ENCODE data around the gene WDR27. TPM values are rescaled to one million over a fixed set of nuclear protein-coding genes. Genes with fewer than 3 reads are reported as not detected.

WDR27 gene
- total and polyA plus RNA-seq, 12 donors: 6.0 to 66.7 (median 27.7) TPM

DNA sequence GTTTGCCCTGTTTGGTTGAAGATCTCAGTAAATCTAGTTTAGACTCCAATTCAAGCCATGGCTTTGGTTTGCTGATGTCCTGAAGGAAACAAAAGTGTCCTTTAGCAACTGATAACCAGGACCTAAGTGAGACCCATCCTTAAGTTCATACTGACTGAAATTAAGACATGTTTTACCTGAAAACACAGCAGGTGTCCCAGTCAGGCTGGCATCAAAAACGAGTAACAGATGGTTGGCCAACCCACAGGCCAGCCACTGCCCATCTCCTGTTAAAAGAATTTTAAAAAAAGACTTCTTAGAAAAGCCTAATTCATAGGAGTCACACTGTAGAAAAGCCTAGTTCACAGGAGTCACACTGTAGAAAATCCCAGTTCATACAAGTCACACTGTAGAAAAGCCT is 58.3 kb downstream of the WDR27 start:
- TF ChIP-seq POLR2A (IDR thresholded peaks at IDR 0.05) (no peak), CTCF (IDR thresholded peaks at IDR 0.05) (no peak)
- intact Hi-C loops (cut with DNase I): no loop called here
- Histone ChIP-seq H3K4me3 (no peak overlapping the region), H3K27me3 (no peaks in the 10 kb centered on the region), H3K27ac (no peak overlapping the region), H3K36me3 (replicated peaks in 1 of 2) (no peaks in the 10 kb centered on the region), H3K4me1 (replicated peaks in 1 of 2) (no peaks in the 10 kb centered on the region), H3K9me3 (replicated peaks in 1 of 3) (no peaks in the 10 kb centered on the region)
- 73 to 88% (median 86%) methylated on average over 1 of the region's 1 CpG for WGBS, 4 donors
- no peak for DNase-seq

GRCh38 chr6:169642455-169642854 is 59.4 kb downstream of the WDR27 start:
- Histone ChIP-seq H3K27me3 (no peaks in the 10 kb centered on the region), H3K9me3 (replicated peaks in 1 of 3) (no peaks in the 10 kb centered on the region), H3K36me3 (replicated peaks in 1 of 2) (peaks cover 0 to 3% of the 10 kb centered on the region in 2 donors), H3K4me3 (no peak overlapping the region), H3K27ac (no peak overlapping the region), H3K4me1 (replicated peaks in 1 of 2) (no peaks in the 10 kb centered on the region)
- WGBS, 4 donors: 94 to 95% (median 94%) methylated on average over 8 to 15 of the region's 15 CpGs
- TF ChIP-seq POLR2A (IDR thresholded peaks at IDR 0.05) (no peak), CTCF (IDR thresholded peaks at IDR 0.05) (no peak)
- intact Hi-C loops (cut with DNase I): no loop called here
- DNase-seq: peak in 2 of 7 donors; percentile 20 to 31

DNA sequence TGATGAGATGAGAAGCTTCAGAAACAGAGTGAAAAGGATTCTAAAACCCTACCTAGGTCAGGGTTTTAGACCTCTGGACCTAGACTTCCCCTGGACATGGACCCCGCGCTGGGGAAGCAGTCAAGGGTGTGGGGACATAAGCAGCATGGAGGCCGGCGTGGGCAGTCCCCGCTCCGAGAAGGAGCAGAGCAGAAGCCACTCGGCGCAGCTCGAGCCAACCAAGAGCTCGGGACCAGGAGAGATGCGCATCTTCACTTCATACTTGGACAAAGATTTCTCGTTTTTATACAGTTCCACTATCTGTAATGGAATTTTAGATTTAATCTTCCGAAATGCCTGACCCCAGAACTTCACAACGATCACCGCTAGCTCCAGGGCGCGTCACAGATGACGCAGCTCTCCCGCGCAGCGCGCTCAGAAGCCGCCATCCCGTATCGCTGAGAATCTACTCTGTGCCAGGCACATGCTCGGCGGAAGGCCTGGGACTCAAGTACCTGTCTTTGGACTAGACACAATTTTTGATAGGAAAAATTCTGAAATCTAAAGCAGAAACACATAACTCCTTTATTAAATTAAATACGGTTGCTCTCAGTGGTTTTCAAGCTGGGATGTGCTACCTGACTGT is 60.3 kb downstream of the WDR27 start:
- Histone ChIP-seq H3K36me3 (replicated peaks in 1 of 2) (peaks cover 0 to 5% of the 10 kb centered on the region in 2 donors), H3K27me3 (no peaks in the 10 kb centered on the region), H3K9me3 (replicated peaks in 1 of 3) (no peaks in the 10 kb centered on the region), H3K27ac (no peak overlapping the region), H3K4me3 (no peak overlapping the region), H3K4me1 (replicated peaks in 1 of 2) (no peaks in the 10 kb centered on the region)
- intact Hi-C loops (cut with DNase I): no loop called here
- DNase-seq: peak in 2 of 7 donors; percentile 8 to 39
- TF ChIP-seq POLR2A (IDR thresholded peaks at IDR 0.05) (no peak), CTCF (IDR thresholded peaks at IDR 0.05) (no peak)
- WGBS, 4 donors: 97 to 98% (median 97%) methylated on average over 28 of the region's 28 CpGs

GRCh38 chr6:169640983-169641382 is 60.8 kb downstream of the WDR27 start:
- intact Hi-C loops (cut with DNase I): no loop called here
- no peaks in the 10 kb centered on the region for H3K27me3 ChIP-seq

More at GRCh38 chr6:169640983-169641382, 60.8 kb downstream of the WDR27 start:
- Histone ChIP-seq H3K4me3 (no peak overlapping the region), H3K9me3 (replicated peaks in 1 of 3) (no peaks in the 10 kb centered on the region), H3K36me3 (replicated peaks in 1 of 2) (peaks cover 0 to 5% of the 10 kb centered on the region in 2 donors), H3K27ac (no peak overlapping the region), H3K4me1 (replicated peaks in 1 of 2) (no peaks in the 10 kb centered on the region)
- 93 to 96% (median 95%) methylated on average over 10 to 18 of the region's 18 CpGs for WGBS, 4 donors
- peak in 1 of 7 donors; percentile 11 for DNase-seq
- no peak for TF ChIP-seq POLR2A (IDR thresholded peaks at IDR 0.05)
- TF ChIP-seq CTCF (IDR thresholded peaks at IDR 0.05): no peak
